Muscle of arm (tissue), 12 donors: ENCODE results near the gene KAZN. TPM values are rescaled to one million over a fixed set of nuclear protein-coding genes. Genes with fewer than 3 reads are reported as not detected.

Experiments used
- DNase-seq: peaks from one replicate; pipeline ENCODE4 v3.0.0-alpha.2; 2013
- polyA plus RNA-seq, 12 donors: library from polyadenylated mRNA; unstranded; fragments of 120-200 nt; gene quantifications; one replicate each; pipeline ENCODE4 v1.2.1, GENCODE V29; 2013; ENCODE audit not compliant: insufficient read length in 12 of 12

Gene KAZN
- polyA plus RNA-seq, 12 donors: 10.6 to 20.6 (median 14.8) TPM; not detected in 1

DNA sequence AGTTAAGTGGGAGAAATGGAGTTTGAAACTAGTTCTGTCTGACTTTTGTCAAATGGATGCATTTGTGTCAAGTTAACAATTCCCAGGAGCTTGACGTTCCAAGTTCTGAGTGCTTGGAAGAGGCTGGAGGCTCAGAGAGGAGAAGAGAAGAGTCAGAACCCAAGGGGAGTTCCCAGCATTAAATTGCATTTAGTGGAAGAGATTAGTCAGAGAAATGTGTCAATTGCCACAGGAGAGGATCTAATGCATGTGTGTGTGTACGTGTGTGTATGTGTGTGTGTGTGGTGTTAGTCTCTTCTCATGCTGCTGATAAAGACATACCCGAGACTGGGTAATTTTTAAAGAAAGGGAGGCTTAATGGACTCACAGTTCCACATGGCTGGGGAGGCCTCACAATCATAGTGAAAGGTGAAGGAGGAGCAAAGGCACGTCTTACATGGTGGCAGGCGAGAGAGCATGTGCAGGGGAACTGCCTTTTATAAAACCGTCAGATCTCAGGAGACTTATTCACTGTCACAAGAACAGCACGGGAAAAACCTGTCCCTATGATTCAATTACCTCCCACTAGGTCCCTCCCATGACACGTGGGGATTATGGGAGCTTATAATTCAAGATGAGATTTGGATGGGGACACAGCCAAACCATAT lies 453.5 kb downstream of the KAZN start:
- DNase-seq: no peak

DNA sequence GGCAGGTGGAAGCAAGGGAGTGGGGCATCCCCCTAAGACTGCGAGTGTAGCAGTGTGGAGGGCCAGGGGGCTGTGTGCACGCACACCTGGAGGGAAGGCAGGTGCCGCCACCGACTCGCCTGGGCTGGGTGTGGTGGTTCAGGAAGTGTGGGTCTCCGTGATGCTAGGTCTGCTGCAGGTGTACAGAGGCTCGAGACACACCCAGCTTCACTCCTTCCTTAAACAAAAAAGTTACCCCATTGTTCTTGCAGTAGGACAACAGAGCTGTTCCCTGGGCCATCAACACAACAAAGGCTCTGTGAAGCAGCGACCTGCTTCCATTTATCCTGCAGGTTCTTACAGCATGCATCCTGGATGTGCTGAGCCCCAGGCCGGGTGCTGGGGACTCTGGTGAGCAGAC lies 454.7 kb downstream of the KAZN start:
- no peak for DNase-seq

DNA sequence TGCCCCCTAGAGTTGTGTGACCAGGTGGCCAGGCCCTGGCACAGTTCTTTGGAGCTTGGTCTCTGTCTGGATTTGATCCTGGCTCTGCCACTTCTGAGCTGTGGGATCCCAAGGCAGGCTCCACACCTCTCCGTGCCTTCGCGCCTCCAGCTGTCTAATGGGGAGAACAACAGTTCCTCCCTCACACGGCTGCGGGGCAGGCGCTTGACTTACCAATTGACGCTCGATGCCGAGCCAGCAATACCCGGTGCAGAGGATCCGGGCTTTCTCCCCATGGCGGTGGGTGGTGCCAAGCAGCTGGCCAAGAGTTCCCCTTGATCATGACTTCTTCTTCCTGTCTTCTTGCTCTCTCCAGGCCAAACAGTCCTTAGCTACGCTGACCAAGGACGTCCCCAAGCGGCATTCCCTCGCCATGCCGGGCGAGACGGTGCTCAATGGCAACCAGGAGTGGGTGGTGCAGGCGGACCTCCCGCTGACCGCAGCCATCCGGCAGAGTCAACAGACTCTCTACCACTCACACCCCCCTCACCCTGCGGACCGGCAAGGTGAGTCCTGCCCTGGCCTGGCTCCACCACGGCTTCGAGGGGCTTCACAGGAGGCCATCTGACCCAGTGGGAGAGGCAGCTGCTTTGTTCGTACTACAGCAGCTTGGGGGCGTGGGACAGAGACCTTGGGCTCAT lies 457.4 kb downstream of the KAZN start:
- no peak for DNase-seq

DNA sequence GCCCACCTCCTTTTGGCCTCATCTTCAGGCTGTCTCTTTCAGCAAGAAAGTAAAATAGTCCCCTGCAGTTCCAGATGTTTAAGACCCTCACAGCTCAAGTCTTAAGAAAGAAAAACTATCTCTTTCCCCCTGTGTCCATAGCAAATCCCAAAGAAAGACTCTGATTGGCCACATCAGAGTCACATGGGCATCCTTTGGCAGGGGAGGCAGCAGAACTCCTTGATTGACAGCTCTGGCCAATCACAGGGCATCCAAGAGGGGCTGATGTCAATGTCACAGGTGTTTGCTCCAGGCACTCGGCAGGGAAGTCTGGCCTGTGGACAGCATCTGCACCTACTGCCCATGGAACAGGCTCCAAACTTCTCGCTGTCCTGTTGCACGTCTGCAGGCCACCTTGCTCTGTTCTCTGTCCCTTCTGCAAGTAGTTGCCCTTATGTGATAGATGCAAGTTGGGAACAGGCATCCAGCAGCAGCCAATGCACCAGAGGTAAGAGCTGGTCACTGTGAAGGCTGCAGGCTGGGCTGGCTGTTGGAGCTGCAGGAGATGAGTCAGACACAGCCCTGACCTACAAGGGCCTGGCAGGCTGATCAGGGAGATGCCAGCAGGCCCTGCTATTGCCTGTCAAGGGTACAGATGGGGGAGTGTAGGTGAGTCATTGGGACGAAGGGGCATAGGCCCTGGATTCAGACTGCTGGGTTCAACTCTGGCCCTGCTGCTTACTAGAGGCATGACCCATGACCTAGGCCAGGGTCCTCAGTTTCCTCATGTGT lies 458.2 kb downstream of the KAZN start:
- DNase-seq: no peak

DNA sequence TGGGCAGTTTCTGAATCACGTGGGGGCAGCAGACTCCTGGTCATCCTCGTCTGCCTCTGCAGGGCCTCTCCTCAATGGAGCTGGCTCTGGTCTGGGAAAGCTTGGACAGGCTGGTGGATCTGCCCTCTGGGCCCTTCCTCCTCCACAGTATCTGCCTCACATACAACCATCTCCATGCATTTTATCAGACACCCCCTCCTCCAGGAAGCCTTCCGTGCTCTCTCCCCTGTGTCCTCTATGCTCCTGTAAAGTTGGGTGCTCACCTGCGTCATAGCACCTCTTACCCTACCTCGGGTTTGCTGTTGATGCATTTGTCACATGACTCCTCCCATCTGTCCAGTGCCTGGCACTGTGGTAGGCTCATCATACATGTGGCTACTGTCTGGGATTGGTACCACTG lies 459.3 kb downstream of the KAZN start:
- no peak for DNase-seq

DNA sequence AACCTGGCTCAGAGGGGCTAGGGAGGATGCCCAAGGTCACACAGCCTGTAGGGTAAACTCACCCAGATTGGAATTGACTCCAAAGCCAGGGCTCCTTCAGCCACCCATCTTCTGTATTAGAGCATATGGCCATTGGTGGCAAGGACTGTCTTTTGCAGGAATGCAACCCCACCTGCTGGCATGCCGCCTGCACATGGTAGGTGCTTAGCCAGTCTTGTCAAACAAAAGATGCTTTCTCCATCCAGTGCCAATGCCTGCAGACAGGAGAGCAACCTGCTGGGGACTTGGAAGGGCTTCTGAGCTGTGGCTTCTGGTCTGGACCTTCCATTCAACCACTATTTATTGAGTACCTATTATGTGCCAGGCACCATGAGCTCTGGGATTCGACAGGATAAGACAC lies 459.8 kb downstream of the KAZN start:
- no peak for DNase-seq

DNA sequence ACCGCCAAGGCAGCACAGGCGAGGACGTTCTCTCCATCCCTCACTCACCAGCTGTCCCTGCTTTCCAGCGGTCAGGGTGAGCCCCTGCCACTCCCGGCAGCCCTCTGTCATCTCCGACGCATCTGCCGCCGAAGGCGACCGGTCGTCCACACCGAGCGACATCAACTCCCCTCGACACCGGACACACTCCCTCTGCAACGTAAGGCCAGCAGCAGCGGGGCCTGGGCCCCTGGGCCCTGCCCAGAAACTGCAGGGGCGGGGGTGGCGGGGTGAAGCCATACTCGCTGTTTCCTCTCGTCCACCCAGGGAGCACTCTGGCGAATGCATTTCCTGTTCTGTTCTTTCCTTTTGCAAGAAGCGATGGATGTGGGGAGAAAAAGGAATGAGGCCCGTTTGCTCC lies 461.6 kb downstream of the KAZN start:
- no peak for DNase-seq

DNA sequence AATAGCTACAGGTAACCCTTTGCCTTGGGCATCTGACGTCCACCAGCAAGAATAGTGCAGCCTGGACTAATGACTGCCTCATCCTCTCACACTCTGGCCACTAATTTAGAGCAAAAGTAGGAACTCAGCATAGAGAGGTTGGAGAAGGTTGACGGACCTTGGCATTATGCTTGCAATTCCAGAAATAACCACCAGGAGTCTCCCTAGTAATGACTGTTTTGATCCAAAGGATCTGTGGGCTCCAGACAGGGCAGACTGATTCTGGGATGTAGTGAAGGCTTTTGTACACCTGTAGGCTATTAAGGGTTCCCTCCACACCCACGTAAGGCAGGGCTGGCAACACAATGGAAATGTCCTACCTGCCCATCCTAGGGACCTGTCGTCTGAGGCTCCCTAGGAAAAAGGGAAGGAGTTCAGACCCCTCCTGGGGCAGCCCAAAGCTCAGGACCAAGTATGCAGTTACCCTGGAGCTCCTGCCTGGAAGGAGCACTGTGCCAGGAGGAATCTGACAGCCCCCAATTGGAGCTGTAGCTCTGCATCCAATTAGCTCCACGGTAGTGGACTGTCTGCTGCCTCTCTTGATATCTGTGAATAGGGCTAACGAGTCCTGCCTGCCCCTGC lies 464.1 kb downstream of the KAZN start:
- DNase-seq: no peak

DNA sequence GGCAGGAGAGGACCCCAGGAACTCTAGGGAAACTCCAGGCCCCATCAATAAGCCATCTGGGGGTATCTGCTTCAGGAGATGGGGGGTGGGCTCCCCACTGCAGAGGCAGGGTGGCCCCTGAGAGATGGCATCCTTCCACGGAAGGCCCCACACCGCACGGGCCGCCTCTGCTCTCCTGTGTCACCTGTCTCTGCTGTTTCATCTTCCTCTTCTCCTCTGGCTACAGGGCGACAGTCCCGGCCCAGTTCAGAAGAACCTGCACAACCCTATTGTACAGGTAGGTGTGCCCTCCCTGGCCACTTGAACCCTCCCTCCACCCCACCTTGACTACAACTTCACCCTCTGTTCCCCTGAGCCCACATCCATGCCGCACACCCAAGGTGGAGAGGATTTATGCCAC lies 464.9 kb downstream of the KAZN start:
- DNase-seq: no peak

DNA sequence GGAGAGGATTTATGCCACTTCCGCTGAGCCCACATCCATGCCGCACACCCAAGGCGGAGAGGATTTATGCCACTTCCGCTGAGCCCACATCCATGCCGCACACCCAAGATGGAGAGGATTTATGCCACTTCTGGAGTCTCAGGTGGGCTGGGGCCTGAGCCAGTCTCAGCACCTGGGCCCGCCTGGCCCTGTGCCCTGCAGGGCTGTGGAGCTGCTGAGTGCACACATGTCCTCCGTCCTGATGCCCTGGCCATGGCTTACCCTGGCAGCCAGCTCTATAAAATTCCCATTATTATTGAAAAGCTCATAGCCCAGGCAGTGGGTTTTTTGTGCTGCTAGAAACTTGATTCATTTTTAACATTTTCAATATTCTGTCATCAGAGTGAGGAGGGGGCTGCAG lies 465.3 kb downstream of the KAZN start:
- no peak for DNase-seq

DNA sequence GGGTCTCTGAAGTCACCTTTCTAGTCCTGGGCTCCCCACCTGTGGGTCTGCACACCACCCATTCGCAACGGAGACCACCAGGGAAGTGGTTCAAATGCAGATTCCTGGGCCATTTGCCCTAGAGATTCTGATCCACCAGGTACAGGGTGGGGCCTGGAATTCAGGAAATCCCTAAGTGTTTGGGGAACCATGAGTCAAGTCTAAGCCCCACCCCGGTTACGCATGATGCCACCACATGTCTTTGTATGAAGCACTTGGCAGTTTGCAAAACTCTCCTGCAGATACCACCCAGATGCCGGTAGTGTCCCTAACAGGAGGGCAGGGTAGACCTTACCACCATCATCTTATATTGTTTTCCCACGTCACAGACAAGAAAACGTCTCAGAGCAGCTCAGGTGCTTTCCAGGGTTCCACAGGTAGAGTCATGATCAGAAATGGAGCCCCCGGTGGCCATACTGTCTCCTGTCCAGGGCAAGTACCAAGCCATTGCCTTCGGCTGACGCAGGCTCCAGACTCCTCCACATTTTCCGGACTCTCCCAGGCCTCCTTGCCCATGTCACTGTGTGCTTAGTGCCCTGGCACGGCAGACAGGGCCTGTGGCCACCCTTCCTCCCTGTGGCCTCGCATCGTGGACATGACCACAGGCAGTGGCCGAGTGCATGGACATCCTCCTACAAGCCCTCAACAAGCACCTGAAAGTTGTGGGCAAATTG lies 465.9 kb downstream of the KAZN start:
- DNase-seq: no peak

DNA sequence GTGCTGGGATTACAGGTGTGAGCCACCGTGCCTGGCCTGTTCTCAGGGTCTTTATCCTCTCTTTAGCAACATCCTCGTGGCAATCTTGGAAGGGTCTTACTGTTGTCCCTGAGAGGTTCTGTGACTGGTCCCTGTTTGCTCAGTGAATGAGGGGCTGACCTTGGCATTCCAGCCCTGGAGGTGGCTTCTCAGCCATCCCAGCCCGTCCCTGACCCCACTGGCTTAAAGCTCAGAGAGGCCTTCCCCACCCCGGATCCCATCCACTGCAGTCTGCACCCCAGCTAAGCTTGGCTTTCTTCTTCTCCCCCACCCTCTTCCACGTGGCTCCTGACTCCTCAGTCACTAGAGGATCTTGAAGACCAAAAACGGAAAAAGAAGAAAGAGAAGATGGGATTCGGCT lies 466.8 kb downstream of the KAZN start:
- DNase-seq: no peak

DNA sequence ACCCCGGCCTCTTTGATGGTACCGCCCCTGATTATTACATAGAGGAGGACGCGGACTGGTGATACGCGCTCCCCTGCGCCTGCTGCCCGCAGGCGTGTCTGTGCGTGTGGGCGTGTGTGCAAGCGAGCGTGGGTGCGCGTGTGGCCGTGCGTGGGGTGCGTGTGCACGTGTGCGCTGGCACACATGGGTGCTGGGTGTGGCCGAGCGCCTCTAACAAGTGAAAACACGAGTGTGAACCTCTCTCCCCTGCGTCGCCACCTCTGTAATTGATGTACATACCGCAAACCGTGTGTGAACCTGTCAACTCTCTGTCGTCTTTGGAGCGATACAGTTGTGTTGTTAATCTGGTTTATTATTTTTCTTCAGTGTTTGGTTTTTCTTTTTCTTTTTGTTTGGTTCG lies 467.3 kb downstream of the KAZN start:
- DNase-seq: no peak

DNA sequence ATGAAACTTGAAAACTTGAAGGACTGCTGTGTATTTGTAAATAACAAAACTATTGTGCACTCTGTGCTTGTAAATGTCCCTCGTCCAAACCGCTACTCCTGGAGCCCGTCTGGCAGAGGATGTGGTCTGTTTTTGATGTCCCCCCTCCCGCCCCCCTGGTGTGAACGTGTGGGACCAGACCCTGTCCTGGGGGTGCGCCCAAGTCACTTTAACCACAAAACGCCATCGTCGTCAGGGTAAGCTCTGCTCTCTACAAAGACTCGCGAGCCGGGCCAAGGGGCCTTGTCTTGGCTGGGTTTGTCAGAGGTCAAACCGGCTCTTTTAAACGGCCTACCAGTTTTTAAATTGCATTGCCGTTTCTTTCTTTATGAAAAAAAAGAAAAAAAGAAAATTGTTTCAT lies 467.7 kb downstream of the KAZN start:
- DNase-seq: no peak

DNA sequence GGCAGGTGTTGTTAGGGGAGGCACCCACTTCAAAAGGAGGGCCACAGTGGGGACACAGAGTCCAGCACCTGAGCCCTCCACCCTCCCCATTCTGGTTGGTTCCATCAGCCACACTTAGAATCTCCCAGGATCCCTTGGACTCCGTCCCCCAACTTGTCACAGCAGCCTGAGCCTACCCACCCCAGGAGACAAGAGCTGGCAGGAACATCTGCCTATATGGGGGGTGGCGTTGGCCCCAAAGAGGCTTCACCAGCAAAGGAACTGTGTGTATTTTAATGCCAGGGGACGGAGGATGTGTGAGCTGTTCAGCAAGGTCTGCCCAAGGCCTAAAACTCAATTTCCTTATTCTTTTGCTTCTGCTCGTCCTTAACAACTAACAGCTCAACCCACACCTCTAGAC lies 468.7 kb downstream of the KAZN start:
- DNase-seq: no peak

DNA sequence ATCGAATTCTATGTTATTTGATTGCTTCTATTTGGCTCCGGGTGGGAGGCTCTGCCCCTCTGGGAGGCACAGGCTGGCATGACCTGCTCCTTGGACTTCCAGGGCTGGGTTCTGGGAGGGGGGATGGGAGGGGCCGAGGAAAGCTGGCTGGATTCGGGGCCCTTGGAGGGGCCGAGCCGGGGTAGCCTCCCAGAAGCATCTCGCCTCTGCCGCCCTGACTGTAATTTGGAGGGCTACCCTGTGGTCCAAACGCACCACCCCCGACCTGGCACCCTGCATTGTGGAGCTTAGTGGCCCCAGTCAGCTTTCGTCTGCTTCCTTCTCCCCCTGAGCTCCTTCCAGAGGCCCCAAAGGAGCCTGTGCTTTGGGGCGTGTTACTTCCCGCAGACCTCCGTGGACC lies 469.7 kb downstream of the KAZN start:
- DNase-seq: no peak

DNA sequence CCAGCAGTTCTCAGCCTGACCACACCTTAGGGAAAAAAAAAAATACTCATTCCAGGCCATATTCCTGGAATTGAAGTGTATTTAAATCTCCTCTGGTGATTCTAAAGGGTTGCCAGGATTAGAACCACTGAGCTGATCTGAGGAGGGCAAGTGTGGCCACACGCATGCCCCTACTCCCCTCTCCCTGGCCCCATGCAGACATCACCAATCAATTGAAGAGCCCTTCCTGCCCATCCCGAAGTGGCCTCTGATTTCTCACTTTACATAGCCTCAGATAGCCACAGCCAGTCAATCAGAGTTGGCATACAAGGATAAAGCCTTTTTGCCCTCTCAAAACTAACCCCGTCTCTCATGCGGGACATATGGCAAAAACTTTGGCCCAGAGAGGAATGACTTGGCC lies 470.5 kb downstream of the KAZN start:
- no peak for DNase-seq

DNA sequence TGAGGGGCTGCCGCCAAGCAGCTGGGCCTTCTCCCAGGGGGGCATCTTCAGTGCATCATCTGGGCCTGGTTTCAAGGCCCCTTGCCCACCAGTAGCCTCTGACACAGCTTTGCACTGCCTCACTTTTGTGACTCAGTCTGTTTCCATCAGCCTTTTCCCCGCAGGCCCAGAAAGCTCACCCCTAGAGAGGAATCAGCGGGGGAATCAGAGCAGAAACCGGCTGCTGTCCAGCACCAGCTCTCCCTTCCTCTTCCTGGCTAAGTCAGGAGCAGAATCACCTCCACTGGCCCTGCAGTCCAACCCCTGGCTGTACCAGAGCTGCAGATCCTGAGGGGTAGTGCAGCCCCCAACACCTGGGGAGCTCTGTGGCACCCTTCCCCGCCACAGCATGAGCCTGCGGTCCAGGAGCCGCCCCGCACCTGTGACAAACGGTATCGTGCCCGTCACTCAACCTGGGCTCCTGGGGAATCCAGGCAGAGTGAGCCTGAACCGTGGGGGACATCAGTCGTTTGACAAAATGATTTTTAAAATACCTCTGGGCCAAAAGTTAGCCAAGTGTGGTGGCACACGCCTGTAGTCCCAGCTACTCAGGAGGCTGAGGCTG lies 471.8 kb downstream of the KAZN start:
- no peak for DNase-seq

DNA sequence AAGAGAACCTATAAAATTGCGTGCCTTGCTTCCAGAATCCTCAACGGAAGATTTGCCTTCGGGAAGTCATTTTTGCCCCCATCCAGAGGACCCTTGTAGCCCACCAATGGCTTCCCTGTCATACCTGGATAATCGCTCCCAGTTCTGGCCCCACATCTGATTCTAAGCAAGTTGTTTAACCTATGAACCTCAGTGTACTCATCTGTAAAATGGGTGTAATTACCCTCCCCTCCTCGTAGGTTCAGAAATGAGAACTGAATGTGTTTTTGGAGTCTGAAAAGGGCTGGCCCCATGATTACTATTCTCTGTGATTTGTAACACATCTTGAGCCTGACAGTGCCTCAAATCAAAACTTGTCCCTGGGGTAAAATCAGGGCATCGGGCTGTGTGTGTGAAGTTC lies 473.5 kb downstream of the KAZN start:
- no peak for DNase-seq

DNA sequence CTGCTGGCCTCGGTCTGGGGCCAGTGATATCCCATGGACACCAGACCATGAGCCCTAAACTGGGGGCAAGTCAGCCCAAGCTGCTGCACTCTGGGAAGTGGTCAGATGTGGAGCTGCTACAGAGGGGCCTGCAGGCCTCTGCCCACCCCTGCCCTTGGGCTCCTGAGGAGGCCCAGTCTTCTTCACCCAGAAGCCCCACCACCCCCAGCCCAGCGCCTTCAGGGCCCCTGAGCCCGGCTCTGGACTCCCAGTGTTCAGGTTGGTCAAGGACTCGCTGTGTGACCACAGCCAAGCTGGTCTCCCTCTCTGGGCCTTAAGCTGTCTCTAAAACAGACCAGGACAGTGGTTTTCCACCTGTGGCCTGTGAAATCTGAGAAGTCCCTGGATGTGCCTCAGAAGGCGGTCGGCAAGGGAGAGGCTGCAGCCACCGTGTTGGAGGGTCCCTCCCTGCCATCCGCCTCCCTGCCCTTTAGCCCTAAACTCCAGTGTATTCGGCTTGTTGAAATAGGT lies 475.4 kb downstream of the KAZN start:
- no peak for DNase-seq

DNA sequence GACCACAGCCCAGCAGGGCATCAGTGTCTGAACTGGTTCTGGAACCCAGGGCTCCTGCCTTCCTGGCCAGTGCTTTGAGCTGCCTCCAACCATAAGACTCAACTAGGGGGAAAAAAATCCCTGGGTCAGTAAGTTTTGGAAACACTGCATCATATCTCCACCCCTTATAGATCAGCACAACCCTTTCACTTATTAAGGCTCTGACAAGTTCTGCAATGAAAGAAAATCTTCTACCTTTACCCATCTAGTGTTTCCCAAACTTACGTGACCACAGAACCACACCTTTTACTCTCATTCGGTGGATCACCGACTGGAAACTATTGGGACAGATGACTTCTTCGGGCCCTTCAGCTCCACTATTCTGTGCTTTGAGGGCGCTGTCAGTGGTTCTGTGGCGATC lies 476.7 kb downstream of the KAZN start:
- DNase-seq: no peak

DNA sequence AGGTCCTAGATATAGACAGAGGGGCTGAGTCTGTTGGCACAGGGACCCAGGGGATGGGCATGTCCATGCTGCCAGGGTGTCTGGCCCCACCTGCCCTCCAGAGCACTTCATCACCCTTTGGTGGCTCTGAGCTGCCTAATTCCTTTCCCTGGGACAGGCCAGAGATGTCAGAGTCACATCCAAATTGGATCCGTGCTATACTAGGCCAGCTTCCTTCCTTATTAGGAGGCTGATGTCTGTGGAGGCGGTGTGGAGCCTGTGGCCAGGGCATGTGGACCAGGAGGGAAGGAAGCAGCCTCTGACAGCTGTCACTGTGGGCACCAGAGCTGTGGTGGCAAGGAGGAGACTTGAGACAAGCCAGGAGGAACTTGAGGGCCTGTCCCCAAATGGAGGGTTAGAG lies 477.3 kb downstream of the KAZN start:
- no peak for DNase-seq
